ENCODE results near the gene XXYLT1. TPM values are rescaled to one million over a fixed set of nuclear protein-coding genes. Genes with fewer than 3 reads are reported as not detected.

Gene XXYLT1
- total RNA-seq, 1 donor from 2014 or later = 16.4 TPM

DNA sequence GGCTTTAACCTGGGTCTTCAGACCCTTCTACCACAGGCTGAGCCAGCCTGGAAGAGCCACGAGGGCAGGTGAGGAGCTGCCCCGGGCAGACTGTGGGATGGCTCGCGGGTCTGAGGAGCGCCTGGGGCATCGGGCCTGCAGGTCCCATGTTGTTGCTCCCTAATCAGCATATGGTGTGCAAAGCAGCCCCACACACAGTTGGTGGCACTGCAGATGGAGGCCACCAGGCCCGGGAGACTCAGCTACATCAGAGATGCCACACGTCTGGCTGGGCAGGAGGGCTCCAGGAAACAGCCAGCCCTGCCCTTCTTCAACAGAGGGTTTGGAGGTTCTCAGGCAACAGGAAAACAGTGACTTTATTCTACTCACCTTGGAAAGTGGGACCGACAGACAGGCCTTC lies 63.9 kb downstream of the XXYLT1 start:
- no peak overlapping the region for H3K4me3 ChIP-seq (ENCODE audit: low read depth, low read length)
- TF ChIP-seq CTCF (conservative IDR thresholded peaks at IDR 0.05; ENCODE audit: low read depth, low read length) = no peak
- no peak for DNase-seq (ENCODE audit: low read depth)

DNA sequence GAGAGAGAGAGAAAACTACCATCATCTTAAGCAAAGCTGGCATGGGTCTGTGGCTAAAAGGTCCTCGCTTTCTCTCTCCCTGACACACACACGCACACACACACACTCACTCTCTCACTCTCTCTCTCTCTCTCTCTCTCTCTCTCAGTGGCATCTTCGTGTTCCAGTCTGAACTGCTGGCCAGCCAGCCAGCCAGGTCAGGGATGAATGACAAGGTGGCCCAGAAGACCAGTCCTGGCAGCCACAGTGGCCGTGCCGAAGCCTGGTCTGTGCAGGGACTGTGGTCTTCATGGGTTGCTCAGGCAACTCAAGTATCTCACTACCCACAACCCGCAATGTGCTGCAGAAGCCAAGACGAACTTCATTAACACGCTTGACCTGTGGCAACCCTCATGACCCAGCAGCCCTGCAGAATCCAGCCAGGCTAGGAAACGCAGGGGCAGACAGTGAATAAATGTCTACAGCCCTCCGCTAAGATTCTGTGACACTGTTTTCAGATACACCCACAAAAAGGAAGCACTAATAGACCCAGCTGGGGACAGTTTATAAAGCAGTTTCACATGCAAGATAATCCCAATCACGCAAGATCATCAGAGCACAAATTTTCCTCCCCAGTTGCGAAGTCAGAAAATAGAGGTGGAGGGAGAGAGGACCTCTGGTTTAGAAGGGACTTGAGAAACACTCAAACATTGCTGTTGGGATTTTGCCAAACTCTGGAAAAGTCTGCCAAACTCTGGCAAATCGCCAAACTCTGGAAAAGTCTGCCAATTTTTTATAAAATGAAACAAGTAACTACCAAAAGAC lies 66.4 kb downstream of the XXYLT1 start:
- no peak overlapping the region for H3K4me3 ChIP-seq (ENCODE audit: low read depth, low read length)
- TF ChIP-seq CTCF (conservative IDR thresholded peaks at IDR 0.05; ENCODE audit: low read depth, low read length) = no peak
- DNase-seq (ENCODE audit: low read depth) = no peak

GRCh38 chr3:195203606-195204005 lies 67.4 kb downstream of the XXYLT1 start:
- DNase-seq (ENCODE audit: low read depth) = no peak
- no peak for TF ChIP-seq CTCF (conservative IDR thresholded peaks at IDR 0.05; ENCODE audit: low read depth, low read length)
- no peak overlapping the region for H3K4me3 ChIP-seq (ENCODE audit: low read depth, low read length)

GRCh38 chr3:195201295-195201694 lies 69.7 kb downstream of the XXYLT1 start:
- no peak overlapping the region for H3K4me3 ChIP-seq (ENCODE audit: low read depth, low read length)
- DNase-seq (ENCODE audit: low read depth) = no peak
- no peak for TF ChIP-seq CTCF (conservative IDR thresholded peaks at IDR 0.05; ENCODE audit: low read depth, low read length)

DNA sequence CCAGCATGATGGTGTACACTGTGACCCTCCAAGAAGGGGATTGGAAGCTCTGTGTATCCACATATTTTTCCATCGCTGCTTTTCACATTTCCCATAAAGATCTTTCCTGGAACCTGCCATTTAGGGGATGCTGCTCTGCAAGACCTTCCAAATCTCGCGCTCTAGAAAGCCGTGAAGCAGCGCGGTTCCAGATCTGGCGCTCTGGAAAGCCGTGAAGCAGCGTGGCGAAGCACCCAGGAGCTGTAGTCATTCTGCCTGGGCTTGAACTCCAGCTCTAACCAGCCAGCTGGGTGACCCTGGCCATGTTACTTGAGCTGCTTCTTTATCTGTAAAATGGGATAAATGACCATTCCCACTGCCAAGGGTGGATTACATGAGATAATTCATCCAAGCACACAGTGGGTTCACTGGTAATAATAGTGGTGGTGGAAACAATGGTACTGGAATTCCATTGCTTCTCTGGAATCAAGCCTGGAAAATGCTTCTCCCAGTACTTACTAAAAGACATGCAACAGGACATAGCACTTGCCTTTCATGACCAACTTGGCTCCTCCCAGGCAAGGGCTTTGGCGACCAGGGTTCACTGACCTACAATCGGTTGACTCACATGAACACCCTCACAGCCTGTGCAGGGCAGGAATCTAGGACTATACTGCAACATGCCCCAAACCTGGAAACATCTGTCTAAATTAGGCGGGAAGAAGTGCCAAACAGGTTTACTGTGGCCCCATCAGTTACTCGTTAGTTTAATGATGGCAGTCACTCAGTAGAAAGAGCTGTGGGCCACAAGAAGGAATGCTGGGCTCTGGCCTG lies 70.7 kb downstream of the XXYLT1 start:
- DNase-seq (ENCODE audit: low read depth) = no peak
- TF ChIP-seq CTCF (conservative IDR thresholded peaks at IDR 0.05; ENCODE audit: low read depth, low read length) = no peak
- no peak overlapping the region for H3K4me3 ChIP-seq (ENCODE audit: low read depth, low read length)

DNA sequence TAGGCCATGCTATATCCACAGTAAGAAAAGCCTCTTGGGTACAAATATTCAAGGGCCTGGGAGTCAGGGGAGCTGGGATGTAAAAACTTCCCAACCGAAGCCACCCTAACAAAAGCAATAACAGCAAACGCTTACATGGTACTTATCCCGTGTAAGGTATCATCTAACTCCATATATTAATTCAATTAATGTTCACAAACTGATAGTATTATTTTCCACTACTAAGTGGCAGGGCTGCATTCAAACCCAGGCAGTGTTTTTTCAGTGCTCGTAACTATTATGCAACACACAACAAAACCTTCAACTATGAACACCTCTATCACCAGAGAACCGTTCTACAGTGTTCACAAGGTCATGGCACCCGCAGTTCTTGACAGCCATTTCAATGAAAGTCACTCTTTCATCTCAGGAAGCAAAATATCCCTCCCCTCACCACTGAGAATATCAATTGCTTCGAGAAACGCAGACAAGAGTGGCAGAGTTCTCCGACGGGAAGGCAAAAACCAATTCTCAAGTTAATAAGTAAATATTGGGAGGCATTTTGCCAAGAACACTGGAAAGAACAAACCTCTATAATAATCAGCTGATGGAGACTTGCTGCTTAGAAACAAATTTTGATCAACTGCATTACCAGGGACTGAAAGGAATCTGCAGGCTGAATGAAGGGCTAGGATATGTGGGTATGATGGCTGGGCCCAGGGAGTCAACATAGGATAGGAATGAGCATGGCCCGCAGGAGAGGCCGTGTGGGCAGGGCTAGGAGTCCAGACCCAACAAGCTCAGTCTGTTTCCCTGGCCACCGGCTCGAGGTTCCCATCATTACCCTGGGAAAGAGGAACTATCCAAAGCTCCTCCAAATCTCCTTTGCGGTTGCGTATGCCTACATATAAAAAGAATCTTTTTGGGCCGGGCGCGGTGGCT lies 72.3 kb downstream of the XXYLT1 start:
- DNase-seq (ENCODE audit: low read depth) = no peak
- no peak overlapping the region for H3K4me3 ChIP-seq (ENCODE audit: low read depth, low read length)
- TF ChIP-seq CTCF (conservative IDR thresholded peaks at IDR 0.05; ENCODE audit: low read depth, low read length) = no peak

All from epithelial cell of proximal tubule (primary cell).